ENCODE data around the gene CAPN7. TPM values are rescaled to one million over a fixed set of nuclear protein-coding genes. Genes with fewer than 3 reads are reported as not detected.

Gene CAPN7
- total RNA-seq, 1 experiment from 2014 or later, result 27.7 TPM

GRCh38 chr3:15171096-15171495 is 35.0 kb upstream of the CAPN7 start:
- no peak overlapping the region for H2AFZ ChIP-seq (ENCODE audit: low read depth, low read length, poor library complexity, severe bottlenecking)
- TF ChIP-seq ELF1 (IDR thresholded peaks at IDR 0.05; ENCODE audit: borderline replicate concordance, low read depth), result no peak
- no peaks in the 10 kb centered on the region for H3K27me3 ChIP-seq (ENCODE audit: insufficient read depth, low read length)
- no peaks in the 10 kb centered on the region for H3K9me3 ChIP-seq (ENCODE audit: control insufficient read depth in 1 of 2, insufficient read depth in 1 of 2, low read depth in 1 of 2, low read length in 2 of 2)
- POLR2A ChIA-PET, result no interaction called here
- H3K4me2 ChIP-seq (ENCODE audit: low read length), result no peak overlapping the region
- no peaks in the 10 kb centered on the region for H3K36me3 ChIP-seq (ENCODE audit: control insufficient read depth in 1 of 2, insufficient read depth in 2 of 2, low read length in 2 of 2)
- CTCF ChIA-PET, result no interaction called here
- no peaks in the 10 kb centered on the region for H3K4me1 ChIP-seq (ENCODE audit: control insufficient read depth in 1 of 2, insufficient read depth in 2 of 2, low read length in 2 of 2)
- DNase-seq (ENCODE audit: low read depth, low spot score), result no peak
- H3K4me3 ChIP-seq (replicated peaks in 1 of 2; ENCODE audit: low read depth in 1 of 2, low read length in 2 of 2), result no peak overlapping the region
- RAD21 ChIA-PET (ENCODE audit: low non-redundant PET in 1 of 2, low total read pairs in 2 of 2, uncharacterized antibody in 2 of 2, unreplicated experiment in 2 of 2), result no interaction called here
- intact Hi-C loops (cut with micrococcal nuclease), result no loop called here
- H3K9ac ChIP-seq (ENCODE audit: low read length), result no peak overlapping the region
- H3K9me2 ChIP-seq (ENCODE audit: insufficient read depth), result no peaks in the 10 kb centered on the region
- no peak for ATAC-seq
- H3K27ac ChIP-seq (ENCODE audit: low read depth, low read length), result no peak overlapping the region
- H4K20me1 ChIP-seq (ENCODE audit: insufficient read depth), result no peaks in the 10 kb centered on the region
- BruUV-seq (replicated peaks), result no TSS peak
- no peaks in the 10 kb centered on the region for H3K79me2 ChIP-seq (ENCODE audit: insufficient read depth, low read length)

- no peaks in the 10 kb centered on the region for H3K9me3 ChIP-seq (ENCODE audit: control insufficient read depth in 1 of 2, insufficient read depth in 1 of 2, low read depth in 1 of 2, low read length in 2 of 2)
- ATAC-seq (no peak), DNase-seq (ENCODE audit: low read depth, low spot score) (no peak)
- intact Hi-C loops (cut with micrococcal nuclease), result no loop called here
- H3K27me3 ChIP-seq (ENCODE audit: insufficient read depth, low read length), result no peaks in the 10 kb centered on the region
- H4K20me1 ChIP-seq (ENCODE audit: insufficient read depth), result no peaks in the 10 kb centered on the region
- RAD21 ChIA-PET (ENCODE audit: low non-redundant PET in 1 of 2, low total read pairs in 2 of 2, uncharacterized antibody in 2 of 2, unreplicated experiment in 2 of 2), result no interaction called here
- H3K9ac ChIP-seq (ENCODE audit: low read length), result no peak overlapping the region
- H3K79me2 ChIP-seq (ENCODE audit: insufficient read depth, low read length), result no peaks in the 10 kb centered on the region
- TF ChIP-seq, protein P1, sequence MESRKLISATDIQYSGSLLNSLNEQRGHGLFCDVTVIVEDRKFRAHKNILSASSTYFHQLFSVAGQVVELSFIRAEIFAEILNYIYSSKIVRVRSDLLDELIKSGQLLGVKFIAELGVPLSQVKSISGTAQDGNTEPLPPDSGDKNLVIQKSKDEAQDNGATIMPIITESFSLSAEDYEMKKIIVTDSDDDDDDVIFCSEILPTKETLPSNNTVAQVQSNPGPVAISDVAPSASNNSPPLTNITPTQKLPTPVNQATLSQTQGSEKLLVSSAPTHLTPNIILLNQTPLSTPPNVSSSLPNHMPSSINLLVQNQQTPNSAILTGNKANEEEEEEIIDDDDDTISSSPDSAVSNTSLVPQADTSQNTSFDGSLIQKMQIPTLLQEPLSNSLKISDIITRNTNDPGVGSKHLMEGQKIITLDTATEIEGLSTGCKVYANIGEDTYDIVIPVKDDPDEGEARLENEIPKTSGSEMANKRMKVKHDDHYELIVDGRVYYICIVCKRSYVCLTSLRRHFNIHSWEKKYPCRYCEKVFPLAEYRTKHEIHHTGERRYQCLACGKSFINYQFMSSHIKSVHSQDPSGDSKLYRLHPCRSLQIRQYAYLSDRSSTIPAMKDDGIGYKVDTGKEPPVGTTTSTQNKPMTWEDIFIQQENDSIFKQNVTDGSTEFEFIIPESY (IDR thresholded peaks at IDR 0.05; ENCODE audit: extremely low read depth, insufficient replicate concordance, low read length), result no peak
- TF ChIP-seq, protein P2, sequence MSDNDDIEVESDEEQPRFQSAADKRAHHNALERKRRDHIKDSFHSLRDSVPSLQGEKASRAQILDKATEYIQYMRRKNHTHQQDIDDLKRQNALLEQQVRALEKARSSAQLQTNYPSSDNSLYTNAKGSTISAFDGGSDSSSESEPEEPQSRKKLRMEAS (IDR thresholded peaks at IDR 0.05), result no peak
- TF ChIP-seq SP1 (IDR thresholded peaks at IDR 0.05; ENCODE audit: low read depth) (no peak), EGR1 (IDR thresholded peaks at IDR 0.05; ENCODE audit: low read depth) (no peak), SRF (IDR thresholded peaks at IDR 0.05; ENCODE audit: low read depth) (no peak), POLR2AphosphoS5 (IDR thresholded peaks at IDR 0.05; ENCODE audit: low read depth, low read length) (no peak), FOSL1 (IDR thresholded peaks at IDR 0.05; ENCODE audit: low read depth) (no peak), POLR2A (IDR thresholded peaks at IDR 0.05; ENCODE audit: borderline replicate concordance, extremely low read depth, insufficient read depth, insufficient read length) (no peak)
- TF ChIP-seq, protein P3, sequence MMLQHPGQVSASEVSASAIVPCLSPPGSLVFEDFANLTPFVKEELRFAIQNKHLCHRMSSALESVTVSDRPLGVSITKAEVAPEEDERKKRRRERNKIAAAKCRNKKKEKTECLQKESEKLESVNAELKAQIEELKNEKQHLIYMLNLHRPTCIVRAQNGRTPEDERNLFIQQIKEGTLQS (IDR thresholded peaks at IDR 0.05), result no peak
- POLR2A ChIA-PET, result no interaction called here
- no peaks in the 10 kb centered on the region for H3K4me1 ChIP-seq (ENCODE audit: control insufficient read depth in 1 of 2, insufficient read depth in 2 of 2, low read length in 2 of 2)
- no peak overlapping the region for H2AFZ ChIP-seq (ENCODE audit: low read depth, low read length, poor library complexity, severe bottlenecking)
- no peak overlapping the region for H3K4me2 ChIP-seq (ENCODE audit: low read length)
- H3K9me2 ChIP-seq (ENCODE audit: insufficient read depth), result no peaks in the 10 kb centered on the region
- H3K4me3 ChIP-seq (replicated peaks in 1 of 2; ENCODE audit: low read depth in 1 of 2, low read length in 2 of 2), result no peak overlapping the region
- CTCF ChIA-PET, result no interaction called here
- H3K36me3 ChIP-seq (ENCODE audit: control insufficient read depth in 1 of 2, insufficient read depth in 2 of 2, low read length in 2 of 2), result no peaks in the 10 kb centered on the region
- H3K27ac ChIP-seq (ENCODE audit: low read depth, low read length), result no peak overlapping the region
- BruUV-seq (replicated peaks), result no TSS peak
These were observed 33.2 kb upstream of the CAPN7 start for GRCh38 chr3:15172806-15173205.
